Trophoblast cell (in vitro differentiated cells and primary cell): Measurements from ENCODE around the gene WIZ.

Experiments
- DNase-seq, 2 donors: peaks; one replicate each; pipeline ENCODE4 v3.0.0-alpha.2; 2016
- H2AFZ ChIP-seq: 2 replicates; pipeline ENCODE4 v1.6.1; 2013; ENCODE audit warnings: low read length, moderate library complexity, mild to moderate bottlenecking; ENCODE audit not compliant: insufficient read depth, poor library complexity
- H2AK5ac ChIP-seq: 2 replicates; pipeline ENCODE4 v1.6.1; 2013; ENCODE audit warnings: mild to moderate bottlenecking, low read length
- H2BK120ac ChIP-seq: 2 replicates; pipeline ENCODE4 v1.6.1; 2013; ENCODE audit warnings: low read length, mild to moderate bottlenecking, moderate library complexity; ENCODE audit not compliant: insufficient read depth, poor library complexity
- H2BK12ac ChIP-seq: 2 replicates; pipeline ENCODE4 v1.6.1; 2013; ENCODE audit warnings: mild to moderate bottlenecking, low read length, moderate library complexity
- H2BK5ac ChIP-seq: 2 replicates; pipeline ENCODE4 v1.6.1; 2013; ENCODE audit warnings: low read length, low read depth, moderate library complexity, mild to moderate bottlenecking; ENCODE audit not compliant: poor library complexity
- H3K14ac ChIP-seq: 2 replicates; pipeline ENCODE4 v1.6.1; 2013; ENCODE audit warnings: mild to moderate bottlenecking, low read length
- H3K18ac ChIP-seq: 2 replicates; pipeline ENCODE4 v1.6.1; 2013; ENCODE audit warnings: mild to moderate bottlenecking, low read length
- H3K23ac ChIP-seq: 2 replicates; pipeline ENCODE4 v1.6.1; 2013; ENCODE audit warnings: low read length
- H3K27ac ChIP-seq: 2 replicates; pipeline ENCODE4 v1.5.1; 2013; ENCODE audit warnings: low read depth, mild to moderate bottlenecking, inconsistent platforms, low read length, moderate library complexity
- H3K27me3 ChIP-seq: 2 replicates; pipeline ENCODE4 v1.6.1; 2013; ENCODE audit warnings: inconsistent platforms, mild to moderate bottlenecking, low read length, moderate library complexity; ENCODE audit not compliant: insufficient read depth
- H3K36me3 ChIP-seq, 2 experiments: 1 replicate in 1 of 2; 2 replicates in 1 of 2; pipeline ENCODE4 v1.6.1; 2013; ENCODE audit warnings: low read length in 2 of 2, mild to moderate bottlenecking in 2 of 2, moderate library complexity in 1 of 2; ENCODE audit not compliant: insufficient read depth in 2 of 2, control insufficient read depth in 1 of 2
- H3K4ac ChIP-seq: 2 replicates; pipeline ENCODE4 v1.6.1; 2013; ENCODE audit warnings: low read depth, mild to moderate bottlenecking, low read length, moderate library complexity
- H3K4me1 ChIP-seq, 2 experiments: 1 replicate in 1 of 2; 2 replicates in 1 of 2; pipeline ENCODE4 v1.6.1; 2013; ENCODE audit warnings: low read length in 2 of 2, mild to moderate bottlenecking in 2 of 2, moderate library complexity in 1 of 2; ENCODE audit not compliant: insufficient read depth in 2 of 2, control insufficient read depth in 1 of 2
- H3K4me2 ChIP-seq: 2 replicates; pipeline ENCODE4 v1.6.1; 2013; ENCODE audit warnings: inconsistent platforms, mild to moderate bottlenecking, low read length, moderate library complexity
- H3K4me3 ChIP-seq: 2 replicates; pipeline ENCODE4 v1.5.1; 2013; ENCODE audit warnings: mild to moderate bottlenecking, low read depth, low read length, inconsistent platforms
- H3K79me1 ChIP-seq: one replicate; pipeline ENCODE4 v1.6.1; 2013; ENCODE audit warnings: low read length
- H3K79me2 ChIP-seq: 2 replicates; pipeline ENCODE4 v1.6.1; 2013; ENCODE audit warnings: low read length, mild to moderate bottlenecking; ENCODE audit not compliant: control insufficient read depth, insufficient read depth, poor library complexity
- H3K9ac ChIP-seq: 2 replicates; pipeline ENCODE4 v1.6.1; 2013; ENCODE audit warnings: mild to moderate bottlenecking, low read length
- H3K9me3 ChIP-seq: 2 replicates; pipeline ENCODE4 v1.6.1; 2013; ENCODE audit warnings: low read depth, mild to moderate bottlenecking, control low read depth, inconsistent platforms, low read length; ENCODE audit not compliant: insufficient read depth
- H4K12ac ChIP-seq: 2 replicates; pipeline ENCODE4 v1.6.1; 2013; ENCODE audit warnings: low read depth, mild to moderate bottlenecking, low read length, moderate library complexity
- H4K8ac ChIP-seq: 2 replicates; pipeline ENCODE4 v1.6.1; 2013; ENCODE audit warnings: low read depth, mild to moderate bottlenecking, low read length, moderate library complexity
- H4K91ac ChIP-seq: one replicate; pipeline ENCODE4 v1.6.1; 2013; ENCODE audit warnings: low read depth, mild to moderate bottlenecking, low read length, moderate library complexity
- WGBS: extraction: QIAGEN DNeasy Blood & Tissue Kit; methylation state at CpG from one replicate; pipeline ENCODE4 v1.1.7; 2013; ENCODE audit warnings: missing lambda C conversion rate; ENCODE audit not compliant: insufficient read length, insufficient coverage; ENCODE audit errors: extremely low coverage; 5-methylcytosine and 5-hydroxymethylcytosine counted together

WIZ gene

GRCh38 chr19:15399234-15399515, 50.6 kb downstream of the WIZ start:
- H3K27me3 ChIP-seq: no peaks in the 10 kb centered on the region
- H2BK120ac ChIP-seq: no peak overlapping the region
- H3K4me3 ChIP-seq: no peak overlapping the region
- H3K14ac ChIP-seq: no peak overlapping the region
- H3K4me1 ChIP-seq: no peaks in the 10 kb centered on the region
- H2BK5ac ChIP-seq: no peak overlapping the region
- no peak overlapping the region for H3K18ac ChIP-seq
- H3K36me3 ChIP-seq: peaks cover 80 to 83% of the 10 kb centered on the region in 2 experiments
- H3K27ac ChIP-seq: no peak overlapping the region
- H4K12ac ChIP-seq: no peak overlapping the region
- no peak overlapping the region for H3K9ac ChIP-seq
- no peak for DNase-seq
- no peaks in the 10 kb centered on the region for H3K79me1 ChIP-seq
- no peak overlapping the region for H3K23ac ChIP-seq
- no peak overlapping the region for H3K4ac ChIP-seq
- H2AK5ac ChIP-seq: no peak overlapping the region
- H4K8ac ChIP-seq: no peak overlapping the region
- no peak overlapping the region for H3K4me2 ChIP-seq
- H2BK12ac ChIP-seq: no peak overlapping the region
- WGBS: no CpG with 5 or more reads among the region's 8 CpGs
- H2AFZ ChIP-seq: no peak overlapping the region
- H3K9me3 ChIP-seq: no peaks in the 10 kb centered on the region
- no peaks in the 10 kb centered on the region for H3K79me2 ChIP-seq
- no peak overlapping the region for H4K91ac ChIP-seq

GRCh38 chr19:15398501-15399233, 51.1 kb downstream of the WIZ start:
- H2BK12ac ChIP-seq: no peak overlapping the region

GRCh38 chr19:15397782-15398181, 52.0 kb downstream of the WIZ start:
- no peak overlapping the region for H3K9ac ChIP-seq
- H3K79me2 ChIP-seq: no peaks in the 10 kb centered on the region
- H4K8ac ChIP-seq: no peak overlapping the region
- no peak overlapping the region for H3K27ac ChIP-seq
- H3K23ac ChIP-seq: no peak overlapping the region
- H4K91ac ChIP-seq: no peak overlapping the region
- no peak overlapping the region for H2BK120ac ChIP-seq
- H3K18ac ChIP-seq: no peak overlapping the region
- H2AFZ ChIP-seq: no peak overlapping the region
- peaks cover 67 to 73% of the 10 kb centered on the region in 2 experiments for H3K36me3 ChIP-seq
- no peak overlapping the region for H3K4me2 ChIP-seq
- H3K4me1 ChIP-seq: no peaks in the 10 kb centered on the region
- no peaks in the 10 kb centered on the region for H3K27me3 ChIP-seq
- no peak for DNase-seq
- no peaks in the 10 kb centered on the region for H3K79me1 ChIP-seq
- H3K14ac ChIP-seq: no peak overlapping the region
- no peak overlapping the region for H2BK12ac ChIP-seq
- no peak overlapping the region for H2AK5ac ChIP-seq
- H3K4ac ChIP-seq: no peak overlapping the region
- no peak overlapping the region for H3K4me3 ChIP-seq
- no peak overlapping the region for H2BK5ac ChIP-seq
- H3K9me3 ChIP-seq: no peaks in the 10 kb centered on the region
- no CpG with 5 or more reads among the region's 11 CpGs for WGBS
- H4K12ac ChIP-seq: no peak overlapping the region

More at GRCh38 chr19:15398501-15399233, 51.1 kb downstream of the WIZ start:
- Histone ChIP-seq H3K79me2 (no peaks in the 10 kb centered on the region), H3K27ac (no peak overlapping the region), H3K18ac (no peak overlapping the region), H3K9me3 (no peaks in the 10 kb centered on the region), H3K4ac (no peak overlapping the region), H3K4me2 (no peak overlapping the region), H4K12ac (no peak overlapping the region), H3K9ac (no peak overlapping the region), H4K91ac (no peak overlapping the region), H2BK5ac (no peak overlapping the region), H3K27me3 (no peaks in the 10 kb centered on the region), H3K14ac (no peak overlapping the region), H2AFZ (no peak overlapping the region), H3K79me1 (no peaks in the 10 kb centered on the region), H2AK5ac (no peak overlapping the region), H3K36me3 (peaks cover 76 to 78% of the 10 kb centered on the region in 2 experiments), H2BK120ac (no peak overlapping the region), H3K23ac (no peak overlapping the region), H3K4me3 (no peak overlapping the region), H4K8ac (no peak overlapping the region), H3K4me1 (no peaks in the 10 kb centered on the region)
- no peak for DNase-seq
- WGBS: no CpG with 5 or more reads among the region's 50 CpGs

- Histone ChIP-seq H3K9ac (no peak overlapping the region), H3K36me3 (peaks cover 65 to 68% of the 10 kb centered on the region in 2 experiments), H3K4me1 (no peaks in the 10 kb centered on the region), H3K9me3 (no peaks in the 10 kb centered on the region), H3K14ac (no peak overlapping the region), H3K79me2 (no peaks in the 10 kb centered on the region), H3K18ac (no peak overlapping the region), H4K8ac (no peak overlapping the region), H3K23ac (no peak overlapping the region), H2BK12ac (no peak overlapping the region), H3K4me3 (no peak overlapping the region), H3K79me1 (no peaks in the 10 kb centered on the region), H2BK5ac (no peak overlapping the region), H3K27me3 (no peaks in the 10 kb centered on the region), H4K91ac (no peak overlapping the region), H3K4me2 (no peak overlapping the region), H2AK5ac (no peak overlapping the region), H2BK120ac (no peak overlapping the region), H3K27ac (no peak overlapping the region), H2AFZ (no peak overlapping the region), H4K12ac (no peak overlapping the region), H3K4ac (no peak overlapping the region)
- DNase-seq: no peak
- WGBS: no CpG with 5 or more reads among the region's 6 CpGs
Observed at GRCh38 chr19:15397236-15397635, 52.5 kb downstream of the WIZ start.
